Activated CD4-positive, alpha-beta T cell treated with anti-CD3 and anti-CD28 coated beads for 48 hours (primary cell): ENCODE measurements around the gene ZDHHC19.
A peak's percentile ranks its signal among the peaks of the same experiment; 100 is the strongest.
"Not testable (repeated sequence)": the region's sequence is repeated elsewhere in the genome, so short reads cannot be mapped to it uniquely, and the experiment has no call there.

Experiments used
- DNase-seq: peaks from one replicate; pipeline ENCODE4 v3.0.0-alpha.2; 2020

Gene ZDHHC19

GRCh38 chr3:196210673-196211556, at the start of gene ZDHHC19:
Gene ZDHHC19 (minus strand): TSS chr3:196211400. CDS start chr3:196211315, 85 bp downstream.
- no peak for DNase-seq

- DNase-seq, result no peak
Measured at GRCh38 chr3:196260784-196261183, 49.6 kb upstream of the ZDHHC19 start.

GRCh38 chr3:196255776-196256175, 44.6 kb upstream of the ZDHHC19 start:
- no peak for DNase-seq

- no peak for DNase-seq
Measured at GRCh38 chr3:196254376-196255283, 43.4 kb upstream of the ZDHHC19 start.

- no peak for DNase-seq
Measured at GRCh38 chr3:196251918-196252317, 40.7 kb upstream of the ZDHHC19 start.

- DNase-seq, result peak; percentile 17
Measured at GRCh38 chr3:196246612-196247308, 35.6 kb upstream of the ZDHHC19 start.

GRCh38 chr3:196244166-196244565, 33.0 kb upstream of the ZDHHC19 start:
- DNase-seq, result not testable (repeated sequence)

- no peak for DNase-seq
Measured at GRCh38 chr3:196241704-196242103, 30.5 kb upstream of the ZDHHC19 start.

- DNase-seq, result no peak
Measured at GRCh38 chr3:196240424-196240823, 29.2 kb upstream of the ZDHHC19 start.

- no peak for DNase-seq
Measured at GRCh38 chr3:196238612-196239560, 27.7 kb upstream of the ZDHHC19 start.

- no peak for DNase-seq
Measured at GRCh38 chr3:196237203-196237602, 26.0 kb upstream of the ZDHHC19 start.

GRCh38 chr3:196236223-196236622, 25.0 kb upstream of the ZDHHC19 start:
- DNase-seq, result no peak

GRCh38 chr3:196235452-196236122, 24.4 kb upstream of the ZDHHC19 start:
- no peak for DNase-seq

GRCh38 chr3:196232882-196233251, 21.7 kb upstream of the ZDHHC19 start:
- no peak for DNase-seq

GRCh38 chr3:196232154-196232881, 21.1 kb upstream of the ZDHHC19 start:
- no peak for DNase-seq

GRCh38 chr3:196227629-196228493, 16.7 kb upstream of the ZDHHC19 start:
- no peak for DNase-seq

- no peak for DNase-seq
Measured at GRCh38 chr3:196227121-196227561, 15.9 kb upstream of the ZDHHC19 start.

- no peak for DNase-seq
Measured at GRCh38 chr3:196225763-196226364, 14.7 kb upstream of the ZDHHC19 start.

GRCh38 chr3:196225086-196225485, 13.9 kb upstream of the ZDHHC19 start:
- DNase-seq, result no peak
